K562 (cell line): ENCODE measurements around the gene CNTROB.

Experiments used
- CBX3 ChIP-seq, 2 experiments: IDR thresholded peaks; 1 replicate in 1 of 2; 2 replicates in 1 of 2; pipeline ENCODE4 v1.6.1; 2012; ENCODE audit warnings: inconsistent platforms in 2 of 2, low read length in 2 of 2, borderline replicate concordance in 1 of 2, control low read depth in 1 of 2
- YY1 ChIP-seq, 3 experiments: IDR thresholded peaks; 2 replicates each; pipeline ENCODE4 v1.6.1; 2011; ENCODE audit warnings: low read length in 2 of 3, mild to moderate bottlenecking in 2 of 3, moderate library complexity in 2 of 3, borderline replicate concordance in 1 of 3, control low read depth in 1 of 3, low read depth in 1 of 3; ENCODE audit not compliant: insufficient read depth in 3 of 3, insufficient replicate concordance in 2 of 3, control insufficient read depth in 1 of 3, insufficient read length in 1 of 3; ENCODE audit errors: extremely low read depth in 1 of 3
- ZNF133 ChIP-seq: fragments of 250-450 bp; sonication (Bioruptor Pico); IDR thresholded peaks from 2 replicates; pipeline ENCODE4 v1.4.0; 2020; ENCODE audit warnings: mild to moderate bottlenecking
- TF ChIP-seq, protein P1 (sequence below), 3 experiments: IDR thresholded peaks in 2 of 3; conservative IDR thresholded peaks in 1 of 3; 2 replicates each; pipeline ENCODE4 v1.5.1; 2011 to 2012; ENCODE audit warnings: low read length in 3 of 3, mild to moderate bottlenecking in 3 of 3, control low read depth in 2 of 3, improper control_type of control experiment in 1 of 3, inconsistent platforms in 1 of 3, low read depth in 1 of 3, mixed read lengths in 1 of 3, moderate library complexity in 1 of 3; ENCODE audit not compliant: insufficient read depth in 2 of 3

DNA sequence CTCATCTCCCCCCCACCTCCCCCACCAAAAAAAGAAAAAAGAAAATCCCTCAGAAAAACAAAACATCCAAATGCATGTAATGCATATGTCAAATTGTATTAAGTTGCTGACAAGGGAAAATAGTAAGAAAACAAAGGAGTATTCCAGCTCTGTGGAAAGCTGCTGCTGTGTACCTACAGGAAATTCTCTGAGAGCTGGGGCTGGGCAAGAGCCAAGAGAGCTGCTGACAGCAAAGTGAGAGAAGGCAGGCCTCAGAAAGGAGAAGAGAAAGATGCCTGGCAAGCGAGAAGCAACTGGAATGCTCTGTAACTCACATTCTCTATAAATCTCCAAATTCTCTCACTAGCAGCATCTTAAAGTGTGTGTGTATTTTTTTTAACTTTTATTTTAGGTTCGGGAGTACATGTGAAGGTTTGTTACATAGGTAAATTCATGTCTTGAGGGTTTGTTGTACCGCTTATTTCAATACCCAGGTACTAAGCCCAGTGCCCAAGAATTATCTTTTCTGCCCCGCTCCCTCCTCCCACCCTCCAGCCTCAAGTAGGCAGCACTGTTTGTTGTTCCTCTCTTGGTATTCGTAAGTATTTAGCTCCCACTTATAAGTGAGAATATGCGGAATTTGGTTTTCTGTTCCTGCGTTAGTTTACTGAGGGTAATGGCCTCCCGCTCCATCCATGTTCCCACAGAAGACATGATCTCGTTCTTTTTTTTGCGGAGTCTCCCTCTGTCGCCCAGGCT is 24.4 kb downstream of the CNTROB start:
- TF ChIP-seq CBX3 (IDR thresholded peaks at IDR 0.05; ENCODE audit: borderline replicate concordance in 1 of 2, low read length in 2 of 2) (no peak), YY1 (IDR thresholded peaks at IDR 0.05; ENCODE audit: borderline replicate concordance in 1 of 3, control insufficient read depth in 1 of 3, extremely low read depth in 1 of 3, insufficient read depth in 3 of 3, insufficient read length in 1 of 3, insufficient replicate concordance in 2 of 3, low read depth in 1 of 3, low read length in 2 of 3) (no peak), ZNF133 (CRISPR knock-in tag) (no peak)
- TF ChIP-seq, protein P1, sequence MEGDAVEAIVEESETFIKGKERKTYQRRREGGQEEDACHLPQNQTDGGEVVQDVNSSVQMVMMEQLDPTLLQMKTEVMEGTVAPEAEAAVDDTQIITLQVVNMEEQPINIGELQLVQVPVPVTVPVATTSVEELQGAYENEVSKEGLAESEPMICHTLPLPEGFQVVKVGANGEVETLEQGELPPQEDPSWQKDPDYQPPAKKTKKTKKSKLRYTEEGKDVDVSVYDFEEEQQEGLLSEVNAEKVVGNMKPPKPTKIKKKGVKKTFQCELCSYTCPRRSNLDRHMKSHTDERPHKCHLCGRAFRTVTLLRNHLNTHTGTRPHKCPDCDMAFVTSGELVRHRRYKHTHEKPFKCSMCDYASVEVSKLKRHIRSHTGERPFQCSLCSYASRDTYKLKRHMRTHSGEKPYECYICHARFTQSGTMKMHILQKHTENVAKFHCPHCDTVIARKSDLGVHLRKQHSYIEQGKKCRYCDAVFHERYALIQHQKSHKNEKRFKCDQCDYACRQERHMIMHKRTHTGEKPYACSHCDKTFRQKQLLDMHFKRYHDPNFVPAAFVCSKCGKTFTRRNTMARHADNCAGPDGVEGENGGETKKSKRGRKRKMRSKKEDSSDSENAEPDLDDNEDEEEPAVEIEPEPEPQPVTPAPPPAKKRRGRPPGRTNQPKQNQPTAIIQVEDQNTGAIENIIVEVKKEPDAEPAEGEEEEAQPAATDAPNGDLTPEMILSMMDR (IDR thresholded peaks at IDR 0.05 in 2 of 3, conservative IDR thresholded peaks at IDR 0.05 in 1 of 3; ENCODE audit: insufficient read depth in 2 of 3, low read depth in 1 of 3, low read length in 3 of 3): no peak
